ENCODE results near the gene BTF3.
"Not testable (repeated sequence)": the region's sequence is repeated elsewhere in the genome, so short reads cannot be mapped to it uniquely, and the experiment has no call there.

The BTF3 gene

GRCh38 chr5:73498057-73498992 lies at the start of gene BTF3:
Gene BTF3, plus strand, starts transcription at chr5:73498442. Its CDS starts 226 bp downstream, at chr5:73498668.
- peak; percentile 96 to 98 for ATAC-seq

- ATAC-seq = peak; percentile 71 to 73
These were observed 49.6 kb upstream of the BTF3 start, which contains the start of gene FOXD1 for GRCh38 chr5:73448463-73449136. Gene FOXD1, minus strand, starts transcription at chr5:73448777. Its CDS starts 415 bp downstream, at chr5:73448362.

DNA sequence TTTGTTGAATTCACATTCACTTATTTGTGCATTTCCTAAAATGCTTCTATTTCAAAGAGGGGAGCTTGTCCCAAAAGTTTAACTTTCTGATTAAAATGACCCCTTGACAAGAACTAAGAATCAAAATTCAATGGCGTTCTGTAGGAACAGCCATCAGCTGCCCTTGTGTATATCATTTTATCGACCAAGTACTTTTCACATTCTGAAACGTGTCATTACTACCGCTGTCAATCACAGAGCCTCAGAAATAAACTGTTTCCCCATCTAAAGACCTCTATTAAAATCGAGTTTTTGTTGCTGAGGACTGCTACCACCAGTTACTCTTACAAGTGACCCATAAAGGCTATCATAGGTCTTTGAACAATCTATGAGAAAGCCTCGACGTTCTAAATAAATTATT lies 48.1 kb upstream of the BTF3 start:
- no peak for ATAC-seq

DNA sequence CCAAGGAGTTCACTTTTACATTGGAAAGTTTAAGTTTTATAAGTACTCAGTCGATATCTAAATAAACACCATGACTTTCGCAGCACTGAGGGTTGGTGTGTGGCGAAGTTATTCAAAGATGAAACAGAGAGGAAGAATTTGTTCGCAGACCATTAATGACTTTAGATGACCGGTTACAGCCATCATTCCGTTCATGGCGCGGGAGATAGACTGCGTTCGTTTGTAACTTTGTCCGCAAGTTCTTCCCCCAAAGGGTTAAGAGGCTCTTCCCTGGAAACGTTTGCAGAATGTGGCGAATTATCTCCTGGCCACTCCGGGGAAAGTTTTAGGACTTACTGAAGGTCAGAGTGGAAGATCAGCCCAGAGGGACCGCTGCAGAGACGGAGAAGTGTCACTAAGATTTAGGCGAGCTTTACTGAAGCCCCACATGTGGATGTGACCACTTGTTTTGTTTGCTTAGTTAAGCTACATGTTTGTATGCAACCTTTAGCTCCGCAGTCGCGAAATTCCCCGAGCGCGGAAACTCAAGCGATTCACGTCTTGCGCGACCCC lies 47.5 kb upstream of the BTF3 start:
- ATAC-seq = no peak

DNA sequence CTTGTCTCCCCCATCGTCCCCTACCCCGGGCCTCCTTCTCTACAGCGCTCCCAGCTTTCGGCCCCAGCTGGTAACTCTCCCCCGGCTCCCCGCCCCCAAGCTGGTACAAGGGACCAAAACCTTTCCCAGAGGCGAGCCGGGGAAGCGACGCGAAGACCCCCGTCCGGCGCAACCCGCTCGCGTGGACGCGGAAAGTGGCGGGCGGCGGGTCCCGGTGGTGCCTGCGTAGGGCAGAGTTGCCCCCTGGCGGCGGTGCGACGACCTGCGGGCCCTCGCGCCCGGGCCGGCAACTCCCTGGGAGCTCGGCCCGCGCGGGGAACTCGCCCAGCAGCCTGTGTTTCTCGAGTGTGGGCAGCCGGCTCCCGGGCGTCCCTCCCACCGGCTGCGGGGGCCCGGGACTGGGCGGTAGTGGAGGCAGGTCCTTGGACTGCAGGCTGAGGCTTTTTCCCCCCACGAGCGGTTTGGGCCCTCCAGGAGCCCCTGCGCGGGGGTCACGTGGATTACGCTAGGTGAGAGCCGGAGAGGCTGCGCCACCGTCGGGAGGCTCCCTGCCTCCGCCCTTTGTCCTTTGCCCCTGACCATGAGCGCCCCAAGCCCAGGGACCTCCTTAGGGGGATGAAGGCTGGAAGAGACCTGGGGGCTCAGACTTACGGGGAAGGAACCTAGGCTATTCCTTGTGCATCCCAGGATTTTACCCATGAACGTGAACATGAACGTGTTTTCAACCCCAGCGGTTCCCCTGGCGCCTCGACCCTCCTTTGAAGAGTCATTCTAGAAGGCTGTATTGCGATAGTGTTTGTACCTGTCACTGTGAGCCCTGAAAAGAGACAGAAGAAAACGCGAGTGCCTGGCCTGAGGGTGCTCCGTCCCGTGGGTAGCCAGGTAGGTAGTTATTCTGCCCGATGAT lies 46.8 kb upstream of the BTF3 start:
- ATAC-seq = peak; percentile 22 to 31

DNA sequence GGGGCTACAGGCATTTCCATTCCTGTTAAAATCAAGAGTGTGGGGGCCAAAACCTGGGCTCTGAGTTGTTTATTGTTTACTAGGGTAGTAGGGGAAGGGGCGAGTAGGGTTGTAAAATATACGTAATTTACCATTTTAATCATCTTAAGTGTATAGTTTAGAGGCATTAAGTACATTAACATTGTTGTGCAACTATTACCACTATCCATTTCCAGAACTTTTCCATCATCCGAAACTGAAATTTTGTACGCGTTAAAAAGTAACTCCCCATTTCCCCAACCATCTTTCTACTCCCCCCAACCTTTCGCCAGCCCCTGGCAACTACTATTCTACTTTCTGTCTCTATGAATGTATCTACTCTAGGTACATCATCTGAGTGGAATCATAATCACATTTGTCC lies 46.0 kb upstream of the BTF3 start:
- no peak for ATAC-seq

GRCh38 chr5:73454379-73455036 lies 43.7 kb upstream of the BTF3 start:
- peak; percentile 77 for ATAC-seq

DNA sequence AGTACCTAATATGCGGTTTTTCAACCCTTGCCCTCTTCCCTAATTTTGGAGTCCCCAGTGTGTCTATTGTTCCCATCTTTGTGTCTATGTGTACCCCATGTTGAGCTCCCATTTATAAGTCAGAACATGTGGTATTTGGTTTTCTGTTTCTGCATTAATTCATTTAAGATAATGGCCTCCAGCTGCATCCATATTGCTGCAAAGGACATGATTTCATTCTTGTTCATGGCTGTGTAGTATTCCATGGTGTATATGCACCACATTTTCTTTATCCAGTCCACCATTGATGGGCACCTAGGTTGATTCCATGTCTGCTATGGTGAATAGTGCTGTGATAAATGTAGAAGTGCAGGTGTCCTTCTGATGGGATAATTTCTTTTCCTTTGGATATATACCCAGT lies 41.8 kb upstream of the BTF3 start:
- ATAC-seq = not testable (repeated sequence)

DNA sequence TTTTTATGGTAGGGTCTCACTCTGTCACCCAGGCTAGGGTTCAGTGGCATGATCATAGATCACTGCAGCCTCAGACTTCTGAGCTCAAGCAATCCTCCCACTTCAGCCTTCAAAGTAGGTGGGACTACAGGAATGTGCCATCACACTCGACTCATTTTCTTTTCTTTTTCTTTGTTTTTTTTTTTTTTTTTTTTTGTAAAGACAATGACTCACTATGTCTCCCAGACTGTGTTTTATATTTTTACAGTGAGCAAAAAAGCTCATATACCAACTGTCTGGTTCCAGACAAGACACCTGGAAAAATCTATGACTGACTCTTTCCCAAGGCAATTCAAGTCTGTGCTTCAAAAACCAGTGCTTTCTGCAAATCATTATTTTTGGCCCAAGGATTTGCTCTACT lies 38.9 kb upstream of the BTF3 start:
- ATAC-seq = no peak

DNA sequence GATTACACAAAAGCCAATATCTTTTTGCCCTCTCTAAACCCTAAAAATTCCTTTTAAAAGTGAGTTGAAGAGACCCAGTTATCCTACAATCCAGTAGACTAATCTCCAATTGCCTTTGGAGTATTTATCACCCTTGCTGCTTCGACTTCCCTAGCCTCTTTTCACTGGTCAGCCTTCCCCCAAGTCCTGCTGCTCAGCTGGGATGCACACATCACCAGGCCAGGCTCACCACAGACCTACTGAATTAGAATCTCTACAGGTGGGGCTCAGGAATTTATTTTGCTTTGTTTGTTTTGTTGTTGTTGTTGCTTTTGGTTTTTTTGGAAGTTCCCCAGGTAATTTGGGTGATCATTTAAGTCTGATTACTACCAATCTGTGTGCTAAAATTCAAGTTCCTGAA lies 38.1 kb upstream of the BTF3 start:
- ATAC-seq = no peak

GRCh38 chr5:73464016-73464745 lies 34.1 kb upstream of the BTF3 start:
- no peak for ATAC-seq

GRCh38 chr5:73468638-73469037 lies 29.6 kb upstream of the BTF3 start:
- ATAC-seq = not testable (repeated sequence)

DNA sequence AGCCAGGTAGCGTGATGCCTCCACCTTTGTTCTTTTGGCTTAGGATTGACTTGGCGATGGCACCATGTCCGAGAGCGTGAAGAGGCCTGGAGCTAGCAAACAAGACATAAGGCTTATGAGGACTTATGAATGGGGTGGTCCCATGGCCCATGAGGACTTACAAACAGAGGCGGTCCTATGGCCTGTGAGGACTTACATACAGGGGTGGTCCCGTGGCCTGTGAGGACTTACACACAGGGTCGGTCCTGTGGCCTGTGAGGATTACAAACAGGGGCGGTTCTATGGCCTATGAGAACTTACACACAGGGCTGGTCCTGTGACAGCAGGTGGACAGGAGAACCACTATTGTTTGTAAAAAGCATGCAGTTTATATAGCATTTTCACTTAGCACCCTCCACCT lies 28.4 kb upstream of the BTF3 start:
- no peak for ATAC-seq

GRCh38 chr5:73471654-73472053 lies 26.6 kb upstream of the BTF3 start:
- no peak for ATAC-seq

DNA sequence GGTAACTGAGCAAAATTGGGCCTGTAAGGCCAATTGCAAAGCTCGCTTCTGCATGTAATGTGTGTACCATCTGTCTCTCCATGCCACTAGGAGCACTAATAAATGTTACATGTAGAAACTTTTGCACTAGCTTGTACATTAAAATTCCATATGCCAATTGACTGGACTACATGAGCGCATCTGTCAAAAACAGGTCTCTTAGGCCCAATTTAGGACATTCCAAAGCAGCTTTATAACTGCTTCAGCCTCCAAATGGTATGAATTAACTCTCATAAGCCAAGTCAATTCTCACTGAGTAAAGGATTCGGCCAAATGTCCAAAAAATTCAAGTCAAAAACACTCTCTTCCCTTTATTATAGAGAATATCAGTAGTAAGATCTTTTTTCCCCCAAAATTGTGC lies 26.1 kb upstream of the BTF3 start:
- no peak for ATAC-seq

- ATAC-seq = no peak
These were observed 17.7 kb upstream of the BTF3 start for GRCh38 chr5:73480500-73480899.

GRCh38 chr5:73482383-73483136 lies 15.7 kb upstream of the BTF3 start:
- no peak for ATAC-seq

- no peak for ATAC-seq
These were observed 14.6 kb upstream of the BTF3 start for GRCh38 chr5:73483676-73484075.

DNA sequence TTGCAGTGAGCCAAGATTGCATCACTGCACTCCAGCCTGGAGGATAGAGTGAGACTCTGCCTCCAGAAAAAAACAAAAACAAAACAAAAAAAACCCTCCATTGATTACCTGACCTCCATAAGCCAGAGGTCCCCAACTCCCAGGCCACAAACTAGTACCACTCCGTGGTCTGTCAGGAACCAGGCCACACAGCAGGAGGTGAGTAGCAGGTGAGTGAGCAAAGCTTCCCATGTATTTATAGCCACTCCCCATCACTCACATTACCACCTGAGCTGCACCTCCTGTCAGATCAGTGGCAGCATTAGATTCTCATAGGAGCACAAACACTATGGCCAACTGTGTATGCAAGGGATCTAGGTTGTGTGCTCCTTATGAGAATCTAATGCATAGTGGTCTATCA lies 13.7 kb upstream of the BTF3 start:
- ATAC-seq = no peak

DNA sequence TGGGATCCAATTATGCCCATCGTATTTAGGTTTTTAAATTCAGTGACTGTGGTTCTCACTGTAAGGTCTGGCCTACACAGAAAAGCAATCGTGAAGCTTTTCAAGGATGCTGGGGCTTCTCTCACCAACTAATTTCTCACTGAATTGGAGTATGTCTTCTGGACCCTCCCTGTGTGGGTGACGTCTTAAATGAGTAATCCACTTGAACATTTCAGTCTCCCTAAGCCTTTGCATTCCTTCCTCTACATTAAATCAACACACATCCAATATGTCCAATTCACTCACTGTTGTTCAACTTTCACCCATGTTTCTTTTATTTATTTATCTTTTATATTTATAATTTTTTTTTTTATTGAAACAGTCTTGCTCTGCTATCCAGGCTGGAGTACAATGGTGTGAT lies 12.5 kb upstream of the BTF3 start:
- ATAC-seq = no peak

All from activated CD4-positive, CD25-positive, alpha-beta regulatory T cell treated with anti-CD3 and anti-CD28 coated beads, Interleukin-2, amount 50 U/mL, for 24 hours (primary cell).